LHCN-M2 (cell line): Measurements from ENCODE around the gene CREB3. TPM values are rescaled to one million over a fixed set of nuclear protein-coding genes. Genes with fewer than 3 reads are reported as not detected.
A peak's percentile ranks its signal among the peaks of the same experiment; 100 is the strongest.

Source experiments
- DNase-seq: peaks from one replicate; pipeline ENCODE4 v3.0.0-alpha.2; 2012; ENCODE audit warnings: low read depth
- total RNA-seq: library from RNA; depleted of rRNA; stranded (reverse); fragments of >200 nt; gene quantifications from 2 replicates; pipeline ENCODE4 v1.2.3, GENCODE V29; 2014

Gene CREB3
- total RNA-seq, 1 experiment from 2014 or later: 87.9 TPM

GRCh38 chr9:35726931-35727330 lies 5.5 kb upstream of the CREB3 start:
- DNase-seq: peak; percentile 77

- no peak for DNase-seq
Observed at GRCh38 chr9:35727676-35728040, 4.8 kb upstream of the CREB3 start.

- DNase-seq: peak; percentile 95
Observed at GRCh38 chr9:35728041-35728971, 4.2 kb upstream of the CREB3 start.

DNA sequence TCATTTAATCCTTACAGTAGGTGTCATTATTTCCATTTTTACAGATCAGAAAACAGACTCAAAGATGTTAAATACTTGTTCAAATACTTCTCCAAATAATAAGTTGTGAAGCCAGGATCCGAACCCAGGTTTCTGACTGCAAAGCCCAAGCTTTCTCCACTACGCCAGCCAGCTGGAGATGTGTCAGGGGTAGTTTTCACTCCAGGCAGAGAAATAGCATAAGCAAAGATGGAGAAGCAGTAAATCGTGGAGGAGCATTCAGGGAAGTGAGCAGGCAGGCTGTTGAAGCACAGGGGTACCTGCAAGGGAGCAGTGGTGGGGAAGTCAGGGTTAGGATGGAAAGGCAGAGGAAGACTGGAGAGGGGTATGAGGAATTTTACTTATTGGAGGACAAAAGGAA lies 3.4 kb upstream of the CREB3 start:
- peak; percentile 17 for DNase-seq

DNA sequence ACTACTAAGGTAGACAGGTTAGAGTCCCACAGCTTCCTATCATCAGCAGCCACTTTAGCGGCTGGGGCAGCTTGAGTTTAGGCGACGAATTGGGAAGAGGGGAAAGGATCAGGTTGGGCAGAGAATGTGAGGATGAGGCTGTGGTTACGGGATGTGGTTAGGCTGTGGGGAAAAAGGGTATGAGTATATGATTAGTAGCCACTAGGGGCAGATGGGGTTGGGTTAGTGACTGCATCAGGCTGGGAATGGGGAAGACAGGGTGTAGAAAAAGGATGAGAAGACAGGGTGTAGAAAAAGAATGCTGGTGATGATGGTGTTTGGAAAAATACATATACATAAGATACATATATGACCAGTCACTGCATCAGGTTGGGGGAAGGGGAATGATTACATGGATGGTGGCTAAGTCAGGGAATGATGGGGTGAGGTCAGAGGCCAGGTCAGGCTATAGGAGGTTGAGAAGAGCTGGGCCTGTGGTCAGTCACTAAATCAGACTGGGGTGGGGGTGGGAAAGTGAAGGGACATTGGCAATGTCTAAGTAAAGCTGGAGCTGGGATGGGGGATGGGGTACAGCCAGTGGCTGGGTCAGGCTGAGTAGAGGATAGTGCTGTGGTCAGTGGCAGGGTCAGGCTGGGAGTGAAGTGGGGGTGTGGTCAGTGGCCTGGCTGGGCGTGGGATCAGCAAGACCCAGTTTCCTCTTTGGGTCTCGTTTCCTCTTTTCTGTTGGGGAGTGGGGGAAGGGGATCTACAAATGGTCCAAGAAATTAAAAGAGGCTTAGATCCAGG lies 2.6 kb upstream of the CREB3 start:
- peak; percentile 94 for DNase-seq

DNA sequence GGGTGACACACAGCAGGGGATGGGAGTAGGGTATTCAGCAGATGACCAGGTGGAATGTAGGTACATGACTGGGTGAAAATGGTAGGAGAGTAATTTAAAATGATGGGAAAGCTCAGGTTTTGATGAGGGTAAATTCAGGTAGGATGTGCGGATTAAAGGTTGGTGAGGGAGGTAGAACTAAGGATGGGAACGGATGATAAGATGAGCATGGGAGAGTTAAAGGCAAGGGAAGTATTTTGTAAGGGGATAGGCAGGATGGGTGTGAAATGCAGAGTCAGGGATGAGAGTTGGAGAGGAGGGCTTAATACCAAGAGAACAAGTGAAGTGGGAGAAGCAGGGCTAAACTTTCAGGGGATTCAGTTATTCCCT lies 2.0 kb upstream of the CREB3 start:
- DNase-seq: peak; percentile 6

DNA sequence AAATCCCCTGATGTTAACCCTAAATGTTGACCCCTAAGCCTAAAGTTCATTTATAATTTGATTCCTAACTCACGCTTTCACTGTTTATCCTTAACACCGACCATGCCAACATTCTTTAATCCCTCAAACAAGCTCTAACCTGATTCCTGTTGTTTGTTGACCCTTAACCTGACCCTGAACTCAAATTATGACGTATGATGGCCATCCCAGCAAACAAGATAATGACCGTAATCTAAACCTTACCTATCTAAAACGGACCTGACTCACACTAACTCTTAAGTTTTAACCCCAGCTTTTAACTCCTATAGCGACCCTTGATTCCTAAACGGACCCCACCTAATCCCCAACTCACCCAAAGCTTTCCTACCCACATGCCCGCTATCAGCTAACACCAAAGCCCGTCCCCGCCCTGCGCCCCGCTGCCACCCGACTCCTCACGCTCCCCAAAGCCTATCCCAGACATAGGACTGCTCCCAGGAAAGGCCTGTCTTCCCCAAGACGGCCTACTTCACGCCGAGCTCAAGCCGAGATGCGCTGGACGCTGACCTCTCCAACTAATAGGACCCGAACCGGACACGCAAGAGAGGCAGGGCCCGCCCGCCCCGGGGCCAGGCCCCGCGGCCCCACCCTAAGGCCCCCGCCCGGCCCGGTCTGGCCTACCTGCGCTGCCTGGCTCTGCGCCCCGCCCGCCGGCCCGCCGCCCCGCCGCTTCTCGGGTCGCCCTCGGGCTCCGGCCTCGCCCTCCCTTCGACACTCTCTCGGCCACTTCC lies 866 bp upstream of the CREB3 start:
- peak; percentile 7 for DNase-seq

DNA sequence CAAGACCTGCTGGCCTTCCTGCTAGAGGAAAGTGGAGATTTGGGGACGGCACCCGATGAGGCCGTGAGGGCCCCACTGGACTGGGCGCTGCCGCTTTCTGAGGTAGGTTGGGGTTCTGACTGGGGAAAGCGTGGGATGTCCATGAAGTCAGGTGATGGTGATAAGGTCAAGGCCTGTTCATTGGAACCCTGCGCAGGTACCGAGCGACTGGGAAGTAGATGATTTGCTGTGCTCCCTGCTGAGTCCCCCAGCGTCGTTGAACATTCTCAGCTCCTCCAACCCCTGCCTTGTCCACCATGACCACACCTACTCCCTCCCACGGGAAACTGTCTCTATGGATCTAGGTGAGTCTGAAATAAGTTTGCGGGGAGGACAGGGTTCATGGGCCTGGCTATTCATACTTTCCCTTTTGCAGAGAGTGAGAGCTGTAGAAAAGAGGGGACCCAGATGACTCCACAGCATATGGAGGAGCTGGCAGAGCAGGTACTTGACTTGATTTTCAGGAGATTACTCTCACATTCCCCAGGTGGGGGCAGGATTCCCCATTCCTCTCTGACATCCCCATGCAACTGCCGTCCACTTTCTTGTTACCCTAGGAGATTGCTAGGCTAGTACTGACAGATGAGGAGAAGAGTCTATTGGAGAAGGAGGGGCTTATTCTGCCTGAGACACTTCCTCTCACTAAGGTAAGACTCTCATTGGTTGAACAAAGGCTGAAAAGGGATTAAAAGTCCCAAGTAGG lies 505 bp downstream of the CREB3 start:
- peak; percentile 70 for DNase-seq

DNA sequence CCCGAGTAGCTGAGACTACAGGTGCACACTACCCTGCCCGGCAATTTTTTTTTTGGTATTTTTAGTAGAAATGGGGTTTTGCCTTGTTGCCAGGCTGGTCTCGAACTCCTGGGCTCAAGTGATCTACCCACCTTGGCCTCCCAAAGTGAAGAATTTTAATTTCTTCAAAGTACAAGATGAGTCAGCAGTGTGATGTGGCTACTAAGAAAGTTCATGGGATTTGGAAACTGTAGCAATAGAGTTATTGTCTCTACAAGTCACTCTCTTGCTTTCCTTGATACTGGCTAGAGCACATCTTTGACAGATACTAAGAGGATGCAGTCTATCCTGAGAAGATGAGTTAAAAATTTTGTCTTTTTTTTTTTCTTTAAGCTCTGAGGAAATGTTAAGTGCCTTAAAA lies 1.6 kb downstream of the CREB3 start:
- peak; percentile 9 for DNase-seq

GRCh38 chr9:35736201-35736633 lies 3.8 kb downstream of the CREB3 start:
- DNase-seq: peak; percentile 75

GRCh38 chr9:35737143-35737542 lies 4.7 kb downstream of the CREB3 start:
- DNase-seq: no peak

- DNase-seq: peak; percentile 80
Observed at GRCh38 chr9:35738186-35738585, 5.7 kb downstream of the CREB3 start.

GRCh38 chr9:35738924-35739323 lies 6.5 kb downstream of the CREB3 start:
- DNase-seq: no peak

GRCh38 chr9:35740243-35740642 lies 7.8 kb downstream of the CREB3 start:
- DNase-seq: no peak

DNA sequence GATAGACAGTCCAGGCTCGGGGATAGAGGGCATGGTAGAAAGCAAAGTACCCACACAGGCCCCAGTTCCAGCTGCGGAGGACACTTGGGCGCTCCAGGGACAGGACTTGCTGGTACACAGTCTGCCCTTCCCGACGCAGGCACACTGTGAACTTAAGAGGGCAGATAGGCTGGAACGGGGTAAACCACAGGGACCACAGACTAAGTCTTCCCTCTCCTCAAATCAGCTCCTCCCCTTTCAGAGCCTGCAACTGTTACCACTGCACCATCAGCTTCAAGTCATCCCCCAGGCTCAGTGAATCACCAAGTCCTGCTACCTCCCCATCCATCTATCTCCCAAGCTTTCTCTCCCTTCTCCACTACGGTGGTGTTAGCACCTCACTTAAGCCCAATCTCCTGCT lies 9.3 kb downstream of the CREB3 start:
- peak; percentile 69 for DNase-seq

DNA sequence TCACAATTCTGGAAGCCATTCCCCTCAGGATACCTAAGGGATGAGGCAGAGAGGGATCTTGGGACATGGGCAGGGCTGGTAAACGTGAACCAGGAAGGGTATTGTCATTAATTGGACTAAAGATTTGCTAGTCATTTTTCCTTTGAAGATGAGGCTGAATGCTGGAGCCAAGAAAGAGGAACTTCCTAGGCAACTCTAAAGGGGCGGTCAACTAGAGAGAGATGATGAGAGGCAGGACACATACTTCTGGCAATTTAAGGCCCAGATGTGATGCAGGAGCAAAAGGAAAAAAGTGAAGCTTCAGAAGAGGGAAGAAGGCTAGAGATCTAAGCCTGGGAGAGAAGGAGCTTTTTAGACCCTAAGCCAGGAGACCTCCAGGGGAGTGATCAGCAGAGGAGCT lies 11.0 kb downstream of the CREB3 start:
- DNase-seq: no peak

DNA sequence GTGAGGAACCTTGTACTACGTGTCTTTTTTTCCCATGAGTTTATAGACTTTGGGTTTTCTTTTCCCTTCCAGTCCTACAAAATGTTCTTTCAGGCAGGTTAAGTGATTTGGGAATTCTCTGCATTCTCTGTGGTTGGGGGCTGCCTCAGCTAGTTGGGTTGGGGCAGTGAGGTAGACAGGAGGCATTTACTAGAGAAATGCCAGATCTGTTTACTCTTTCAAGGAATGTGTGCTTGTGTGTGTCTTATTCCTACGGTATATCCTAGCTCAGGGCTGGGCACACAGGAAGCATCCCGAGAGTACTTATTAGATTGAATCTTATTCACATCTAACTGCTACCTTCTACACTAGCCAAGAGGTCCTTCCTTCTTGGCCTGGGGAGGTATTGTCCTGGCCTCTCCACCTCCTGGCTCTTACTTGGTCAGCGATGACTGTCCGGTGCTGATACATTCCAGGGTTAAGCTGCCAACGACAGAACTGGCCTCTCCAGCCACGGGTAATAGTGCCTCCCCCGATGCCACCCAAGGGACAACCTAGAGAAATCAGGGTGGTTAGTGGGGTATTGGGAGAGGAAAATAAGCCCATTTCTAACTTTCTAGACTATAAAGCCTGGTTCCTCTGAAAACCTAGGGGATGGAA lies 11.5 kb downstream of the CREB3 start:
- no peak for DNase-seq

DNA sequence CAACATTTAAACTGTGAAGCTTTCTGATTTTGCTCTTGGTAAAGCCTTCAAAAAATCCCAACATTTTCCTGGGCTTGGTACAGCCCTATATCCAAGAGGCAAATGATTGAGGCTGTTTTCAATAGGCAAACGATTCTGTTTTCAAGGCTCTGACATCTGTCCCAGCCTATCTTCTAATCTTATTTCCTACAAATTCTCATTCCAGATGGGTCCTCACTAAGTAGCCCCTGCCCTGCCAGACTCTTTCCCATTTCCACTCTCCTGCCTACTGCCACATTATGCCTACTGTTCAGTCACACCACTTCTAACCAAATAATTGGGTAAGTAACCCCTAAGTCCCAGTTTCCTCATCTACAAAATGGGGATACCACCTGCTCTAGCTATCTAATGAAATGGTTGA lies 13.1 kb downstream of the CREB3 start:
- DNase-seq: no peak

GRCh38 chr9:35746583-35746982 lies 14.1 kb downstream of the CREB3 start:
- DNase-seq: peak; percentile 8

DNA sequence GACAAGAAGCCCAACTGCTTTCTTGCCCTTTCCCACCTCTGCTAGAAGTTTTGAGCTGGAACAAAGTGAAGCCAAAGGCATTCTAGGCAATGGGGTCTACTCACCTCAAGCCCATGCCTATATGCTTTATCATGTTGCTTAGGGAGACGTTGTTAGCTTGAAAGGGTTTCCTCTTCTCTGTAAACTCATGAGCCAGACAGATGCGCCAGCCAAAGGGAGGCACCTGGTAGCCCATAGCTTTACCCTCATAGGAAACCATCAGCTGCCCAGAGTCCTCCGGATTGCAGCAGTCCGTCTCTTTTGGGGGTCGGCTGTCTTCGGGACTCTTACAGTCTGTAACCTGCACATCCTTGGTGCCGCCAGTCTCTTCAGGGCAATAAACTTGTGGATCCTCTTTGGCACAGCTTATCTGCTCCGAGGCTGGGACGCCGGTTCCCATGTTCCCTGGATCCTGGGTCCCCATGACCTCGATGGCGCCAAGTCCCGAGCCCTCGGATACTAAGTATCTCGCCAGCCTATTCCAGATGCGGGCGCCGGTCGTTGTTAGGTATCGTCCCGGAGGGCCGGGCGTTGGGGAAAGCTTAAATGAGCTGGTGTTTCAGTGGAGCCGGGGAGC lies 15.9 kb downstream of the CREB3 start:
- DNase-seq: no peak
